Stomach smooth muscle (tissue), 2 donors: ENCODE data around the gene TAS1R3.
A peak's percentile ranks its signal among the peaks of the same experiment; 100 is the strongest.

Experiments
- H3K27ac ChIP-seq: one replicate; pipeline ENCODE4 v1.7.0; 2013; ENCODE audit warnings: mild to moderate bottlenecking, low read length, inconsistent platforms
- H3K27me3 ChIP-seq, 2 donors: one replicate each; pipeline ENCODE4 v1.7.0; 2013; ENCODE audit warnings: low read length in 2 of 2; ENCODE audit not compliant: insufficient read depth in 2 of 2, control insufficient read depth in 1 of 2
- H3K36me3 ChIP-seq, 2 donors: one replicate each; pipeline ENCODE4 v1.7.0; 2013; ENCODE audit warnings: low read length in 2 of 2; ENCODE audit not compliant: control insufficient read depth in 2 of 2, insufficient read depth in 2 of 2
- H3K4me1 ChIP-seq: one replicate; pipeline ENCODE4 v1.7.0; 2013; ENCODE audit warnings: low read length; ENCODE audit not compliant: control insufficient read depth, insufficient read depth
- H3K4me3 ChIP-seq, 2 donors: one replicate each; pipeline ENCODE4 v1.7.0; 2013; ENCODE audit warnings: low read length in 2 of 2
- H3K9ac ChIP-seq, 2 donors: one replicate each; pipeline ENCODE4 v1.7.0; 2013; ENCODE audit warnings: low read length in 2 of 2, mild to moderate bottlenecking in 1 of 2
- H3K9me3 ChIP-seq, 2 donors: one replicate each; pipeline ENCODE4 v1.7.0; 2013; ENCODE audit warnings: low read length in 2 of 2; ENCODE audit not compliant: control insufficient read depth in 2 of 2
- donor health status: healthy.
- donor health status: Pancreatic carcinoma.

The TAS1R3 gene

DNA sequence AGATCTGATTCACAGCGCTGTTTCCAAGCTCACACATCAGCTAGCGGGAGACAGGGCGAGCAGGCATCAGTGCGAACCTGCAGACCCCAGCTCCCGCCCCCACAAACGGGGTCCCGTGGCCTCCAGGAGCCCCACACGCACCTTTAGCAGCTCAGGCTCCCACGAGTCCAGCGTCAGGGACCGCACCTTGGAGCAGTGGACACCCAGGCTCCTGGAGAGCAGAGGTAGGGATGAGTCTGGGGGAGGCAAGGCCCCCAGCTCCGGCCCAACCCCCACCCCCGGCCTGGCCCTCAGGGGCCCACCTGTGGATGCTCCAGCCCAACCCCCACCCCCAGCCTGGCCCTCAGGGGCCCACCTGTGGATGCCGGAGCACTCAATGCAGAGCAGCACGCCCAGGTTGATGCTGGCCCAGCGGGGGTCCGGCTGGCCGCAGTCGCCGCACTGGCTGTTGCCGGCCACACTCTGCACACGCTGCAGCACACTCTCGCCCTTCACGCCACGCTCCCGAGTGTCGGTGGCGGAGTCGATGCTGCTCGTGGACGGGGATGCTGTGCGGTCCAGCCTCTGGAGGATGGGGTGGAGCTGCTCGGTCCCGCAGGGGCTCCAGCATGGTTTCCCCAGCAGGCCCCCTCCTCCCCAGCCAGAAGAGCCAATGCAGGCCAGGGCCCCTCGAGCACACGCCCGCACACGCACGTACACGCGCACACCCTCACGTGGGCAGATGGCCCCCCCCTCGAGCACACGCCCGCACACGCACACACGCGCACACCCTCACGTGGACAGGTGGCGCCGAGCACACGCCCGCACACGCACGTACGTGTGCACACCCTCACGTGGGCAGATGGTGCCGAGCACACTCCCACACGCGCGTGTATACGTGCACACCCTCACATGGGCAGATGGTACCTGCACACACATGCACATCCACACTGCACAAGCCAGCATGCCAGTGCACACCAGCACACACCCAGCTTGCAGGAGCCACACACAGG lies 34.7 kb upstream of the TAS1R3 start:
- Histone ChIP-seq H3K4me1 (peaks cover 10% of the 10 kb centered on the region), H3K27me3 (no peaks in the 10 kb centered on the region), H3K36me3 (peaks cover 6 to 7% of the 10 kb centered on the region in 2 donors), H3K9ac (no peak overlapping the region), H3K9me3 (no peaks in the 10 kb centered on the region), H3K4me3 (no peak overlapping the region), H3K27ac (no peak overlapping the region)

DNA sequence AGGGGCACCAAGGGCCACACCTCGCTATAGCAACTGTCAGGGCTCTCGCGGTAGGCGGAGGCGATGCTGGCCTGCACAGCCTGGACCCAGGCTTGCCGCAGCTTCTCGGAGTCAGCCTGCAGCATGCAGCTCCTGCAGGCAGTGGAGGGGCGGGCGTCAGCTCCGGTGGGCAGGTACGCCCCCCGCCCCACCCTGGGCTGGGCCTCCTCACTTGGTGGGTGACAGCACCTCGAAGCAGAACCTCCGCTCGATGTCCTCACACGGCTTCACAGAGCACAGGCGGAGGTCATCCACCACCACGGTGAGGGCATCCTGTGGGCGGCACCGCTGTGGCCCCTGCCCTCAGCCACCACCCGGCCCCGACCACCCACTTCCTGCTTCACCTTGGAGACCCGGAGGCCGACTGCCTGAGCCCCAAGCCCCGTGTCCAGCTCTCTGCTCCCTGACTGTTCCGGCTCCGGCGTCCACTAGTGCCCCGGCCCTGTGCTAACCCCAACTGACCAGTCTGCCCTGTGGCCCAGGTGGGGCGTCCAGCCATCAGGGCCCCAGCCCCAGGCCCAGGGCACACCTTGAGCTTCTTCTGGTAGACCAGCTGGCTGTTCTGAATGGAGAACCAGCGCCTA lies 33.2 kb upstream of the TAS1R3 start:
- H3K9me3 ChIP-seq = no peaks in the 10 kb centered on the region
- H3K9ac ChIP-seq = no peak overlapping the region
- peaks cover 3% of the 10 kb centered on the region for H3K4me1 ChIP-seq
- peaks cover 6 to 7% of the 10 kb centered on the region in 2 donors for H3K36me3 ChIP-seq
- no peak overlapping the region for H3K27ac ChIP-seq
- no peak overlapping the region for H3K4me3 ChIP-seq
- H3K27me3 ChIP-seq = no peaks in the 10 kb centered on the region

DNA sequence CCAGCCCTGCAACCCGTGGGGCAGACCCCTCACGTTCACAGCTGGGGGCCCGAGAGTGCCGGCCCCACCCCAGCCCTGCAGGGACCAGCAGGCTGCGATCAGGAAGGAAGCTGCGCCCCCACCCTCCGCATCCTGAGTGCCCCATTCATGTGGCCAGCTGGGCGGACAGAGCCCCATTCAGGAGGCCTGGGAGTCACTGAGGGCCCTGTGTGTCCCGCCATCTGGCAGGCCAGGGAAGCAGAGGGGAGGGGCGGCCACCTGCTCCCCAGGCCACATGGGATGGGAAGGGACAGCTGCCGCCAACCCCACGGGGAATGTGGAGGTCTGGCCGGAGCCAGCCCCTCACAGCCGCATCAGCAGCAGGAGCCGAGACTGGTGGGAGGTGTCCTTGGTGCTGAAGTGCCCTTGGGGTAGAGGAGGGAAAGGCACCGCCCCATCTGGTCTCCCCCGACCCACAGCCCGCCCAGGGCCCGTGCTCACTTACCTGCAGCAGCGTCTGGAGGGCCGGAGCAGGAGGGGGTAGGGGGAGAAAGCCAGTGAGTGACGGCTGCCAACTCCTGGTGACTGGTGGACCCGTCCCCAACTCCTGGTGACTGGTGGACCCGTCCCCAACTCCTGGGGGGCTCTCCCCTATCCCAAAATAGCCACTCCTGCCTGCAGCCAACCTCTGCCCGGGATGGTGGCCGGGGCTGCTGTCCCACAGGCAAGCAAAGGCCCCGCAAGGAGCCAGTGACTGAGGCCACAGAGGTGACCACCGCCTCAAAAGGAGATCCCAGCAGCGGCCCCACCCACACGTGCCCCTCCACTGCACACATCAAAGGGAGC lies 32.0 kb upstream of the TAS1R3 start:
- H3K27me3 ChIP-seq = no peaks in the 10 kb centered on the region
- no peak overlapping the region for H3K4me3 ChIP-seq

DNA sequence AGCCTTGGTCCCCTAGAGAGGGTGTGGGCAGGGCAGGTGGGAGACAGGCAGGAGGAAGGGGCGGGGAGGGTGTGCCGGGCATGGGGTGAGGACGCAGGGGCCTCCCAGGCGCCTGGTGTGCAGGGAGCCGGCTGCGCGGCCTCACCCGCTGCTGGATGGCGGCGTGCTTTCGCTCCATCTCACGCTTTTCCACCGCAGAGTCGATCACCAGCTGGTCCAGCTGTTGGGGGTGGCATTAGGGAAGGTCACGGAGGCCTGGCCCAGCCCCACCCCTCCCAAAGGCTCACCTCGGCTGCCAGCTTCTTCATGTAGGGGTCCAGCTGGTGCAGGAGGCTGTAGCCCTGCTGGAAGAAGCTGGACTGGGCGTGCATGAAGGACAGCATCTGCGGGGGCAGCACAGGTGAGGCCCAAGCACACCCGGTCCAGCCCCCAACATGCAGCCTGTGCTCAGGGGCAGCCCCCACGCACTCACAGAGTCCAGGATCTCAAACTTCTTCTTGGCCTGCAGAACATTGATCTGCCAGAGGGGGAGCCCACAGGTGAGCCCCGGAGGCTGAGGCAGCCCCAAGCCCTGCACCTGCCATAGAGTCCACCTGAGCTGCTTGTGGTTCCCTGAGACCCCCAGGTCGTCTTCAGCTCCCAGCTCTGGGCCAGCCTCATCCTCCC lies 31.3 kb upstream of the TAS1R3 start:
- Histone ChIP-seq H3K4me1 (peaks cover 19% of the 10 kb centered on the region), H3K4me3 (no peak overlapping the region), H3K27ac (no peak overlapping the region), H3K27me3 (no peaks in the 10 kb centered on the region), H3K9me3 (no peaks in the 10 kb centered on the region), H3K9ac (no peak overlapping the region), H3K36me3 (peaks cover 6 to 7% of the 10 kb centered on the region in 2 donors)

More for the DNA sequence above, 32.0 kb upstream of the TAS1R3 start:
- peaks cover 6 to 7% of the 10 kb centered on the region in 2 donors for H3K36me3 ChIP-seq
- H3K27ac ChIP-seq = no peak overlapping the region
- H3K4me1 ChIP-seq = peaks cover 12% of the 10 kb centered on the region
- no peak overlapping the region for H3K9ac ChIP-seq
- no peaks in the 10 kb centered on the region for H3K9me3 ChIP-seq

DNA sequence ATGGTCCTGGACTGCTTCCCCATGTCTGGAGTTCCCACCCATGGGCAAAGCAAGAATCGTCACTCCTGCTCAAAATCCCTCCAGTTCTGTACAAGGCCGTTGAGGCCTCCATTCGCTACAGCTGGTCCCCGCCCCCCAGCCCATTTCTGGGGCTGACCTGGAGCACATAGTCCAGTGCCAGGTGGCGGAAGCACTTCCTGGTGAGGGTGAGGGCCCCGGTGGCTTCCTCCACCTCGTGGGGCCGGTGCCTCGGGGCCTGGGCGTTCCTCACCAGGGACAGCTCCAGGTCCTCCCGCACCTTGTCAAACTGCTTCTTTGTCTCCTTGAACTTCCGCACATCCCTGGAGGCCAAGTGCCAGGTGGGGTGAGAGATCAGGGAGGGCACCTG lies 30.7 kb upstream of the TAS1R3 start:
- no peak overlapping the region for H3K9ac ChIP-seq
- H3K36me3 ChIP-seq = peaks cover 5% of the 10 kb centered on the region in 2 donors
- H3K27me3 ChIP-seq = no peaks in the 10 kb centered on the region
- H3K27ac ChIP-seq = no peak overlapping the region
- peaks cover 24% of the 10 kb centered on the region for H3K4me1 ChIP-seq
- no peak overlapping the region for H3K4me3 ChIP-seq
- H3K9me3 ChIP-seq = no peaks in the 10 kb centered on the region

DNA sequence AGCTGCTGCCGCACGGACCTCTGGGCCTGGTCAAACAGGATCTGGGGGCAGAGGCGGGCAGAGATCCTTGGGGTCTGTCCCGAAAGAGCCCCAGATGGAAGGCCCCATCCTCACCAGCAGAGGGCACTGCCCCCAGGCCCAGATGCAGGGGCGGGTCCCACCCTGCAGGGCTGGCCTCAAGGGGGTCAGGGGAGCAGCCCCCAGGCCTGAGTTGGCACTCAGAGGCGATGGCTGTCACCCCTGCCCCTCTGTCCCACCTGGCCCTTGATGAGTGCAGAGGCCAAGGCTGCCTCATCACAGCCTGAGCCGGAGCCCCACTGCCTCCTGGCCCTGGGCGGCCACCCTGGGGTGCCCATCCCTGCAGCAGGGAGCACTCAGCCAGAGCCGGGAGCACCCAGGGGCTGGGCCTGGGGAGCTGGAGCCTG lies 29.1 kb upstream of the TAS1R3 start:
- no peak overlapping the region for H3K4me3 ChIP-seq
- no peaks in the 10 kb centered on the region for H3K27me3 ChIP-seq
- peaks cover 41% of the 10 kb centered on the region for H3K4me1 ChIP-seq
- no peak overlapping the region for H3K27ac ChIP-seq
- H3K36me3 ChIP-seq = no peaks in the 10 kb centered on the region
- no peaks in the 10 kb centered on the region for H3K9me3 ChIP-seq
- no peak overlapping the region for H3K9ac ChIP-seq

DNA sequence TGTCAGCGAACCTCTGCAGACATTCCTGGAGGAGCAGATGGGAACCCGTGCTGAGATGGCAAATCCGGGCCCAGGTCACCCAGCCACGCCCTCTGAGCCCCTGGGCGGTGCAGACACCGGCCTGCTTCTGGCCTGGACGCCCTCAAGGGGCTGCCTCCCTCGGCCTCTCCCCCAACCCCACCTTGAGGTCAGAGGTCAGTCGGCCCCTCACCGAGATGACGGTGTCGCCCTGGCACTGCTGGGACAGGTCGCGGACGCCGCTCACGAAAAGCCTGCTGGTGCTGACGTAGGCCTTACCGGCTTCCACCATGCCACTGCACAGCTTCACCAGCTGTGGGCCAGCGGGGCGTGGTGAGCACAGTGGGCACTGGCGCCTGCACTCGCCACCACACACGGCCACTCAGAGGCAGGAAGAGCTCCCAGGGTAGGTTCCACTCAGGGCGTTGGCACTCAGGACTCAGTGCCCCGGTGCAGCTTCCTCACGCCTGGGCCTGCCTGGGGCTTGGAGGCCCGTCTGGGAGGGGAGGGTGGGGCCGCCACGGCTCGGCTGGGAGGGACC lies 28.1 kb upstream of the TAS1R3 start:
- Histone ChIP-seq H3K9me3 (no peaks in the 10 kb centered on the region), H3K4me3 (no peak overlapping the region), H3K36me3 (no peaks in the 10 kb centered on the region), H3K4me1 (peaks cover 45% of the 10 kb centered on the region), H3K27ac (no peak overlapping the region), H3K27me3 (no peaks in the 10 kb centered on the region), H3K9ac (no peak overlapping the region)

DNA sequence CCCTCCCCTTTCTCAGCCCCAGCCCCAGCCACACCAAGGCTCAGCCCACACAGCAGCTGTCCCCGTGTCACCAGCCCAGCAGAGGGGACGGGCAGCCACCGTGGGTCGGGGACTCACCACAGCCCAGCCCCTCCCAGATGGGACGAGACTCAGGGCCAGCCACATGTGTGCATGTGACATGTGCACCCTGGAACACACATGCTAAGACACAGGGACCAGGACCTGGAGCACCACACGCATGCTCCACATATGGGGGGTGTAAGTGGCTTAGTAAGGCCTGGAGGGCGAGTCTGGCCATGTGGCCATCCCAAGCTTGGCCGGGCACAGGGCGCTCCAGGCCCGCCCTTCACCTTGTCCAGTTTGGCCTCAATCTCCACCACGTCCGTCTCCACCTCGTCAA lies 27.3 kb upstream of the TAS1R3 start:
- Histone ChIP-seq H3K27me3 (no peaks in the 10 kb centered on the region), H3K4me1 (peaks cover 44% of the 10 kb centered on the region), H3K9me3 (no peaks in the 10 kb centered on the region), H3K4me3 (peak overlapping the region; percentile 74 to 83), H3K36me3 (no peaks in the 10 kb centered on the region), H3K9ac (no peak overlapping the region), H3K27ac (no peak overlapping the region)

DNA sequence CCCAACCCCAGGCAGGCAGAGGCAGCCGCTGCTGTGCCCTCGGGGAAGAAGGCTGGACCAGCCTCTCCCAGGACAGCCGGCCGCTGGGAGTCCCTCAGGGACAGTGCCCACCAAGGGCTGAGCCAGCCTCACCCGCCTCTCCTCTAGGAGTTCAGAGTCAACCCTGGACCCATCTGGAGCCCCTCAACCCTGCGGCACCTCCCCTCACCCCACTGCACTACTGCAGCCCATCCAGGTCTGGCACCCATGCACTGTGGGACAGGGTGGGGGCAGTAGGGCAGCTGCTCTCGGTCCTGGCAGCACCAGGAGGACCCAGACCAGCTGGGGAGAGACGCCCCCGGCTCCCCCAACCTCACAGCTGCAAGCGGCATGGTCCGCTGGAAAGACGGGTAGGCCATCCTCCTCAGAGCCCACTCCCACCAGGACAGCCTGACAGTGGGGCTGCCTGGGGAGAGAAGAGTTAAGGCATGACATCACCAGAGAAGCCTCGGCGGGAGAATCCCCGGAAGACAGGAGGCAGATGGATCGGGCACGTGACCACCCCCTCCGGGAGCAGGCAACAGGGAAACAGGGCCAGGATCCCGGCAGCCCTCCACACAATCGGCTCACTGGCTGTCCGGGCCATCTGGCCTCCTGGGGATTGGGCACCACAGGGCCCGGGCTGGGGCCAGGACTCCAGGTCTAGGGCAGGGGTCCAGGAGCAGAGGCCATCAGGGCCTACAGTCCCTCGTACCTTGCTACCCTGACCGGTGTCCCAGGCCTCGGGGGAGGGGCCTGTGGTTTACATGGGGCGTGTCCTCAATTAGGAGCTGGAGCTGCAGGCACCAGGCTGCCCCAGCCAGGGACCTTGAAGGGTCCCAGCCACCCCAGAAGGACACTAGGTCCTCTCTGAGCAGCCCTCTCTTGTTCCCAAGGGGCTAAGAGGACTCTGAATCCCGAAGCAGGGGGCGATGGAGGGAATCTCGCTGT lies 26.5 kb upstream of the TAS1R3 start:
- Histone ChIP-seq H3K9ac (peak overlapping the region; percentile 71 to 76), H3K36me3 (no peaks in the 10 kb centered on the region), H3K9me3 (no peaks in the 10 kb centered on the region), H3K4me1 (peaks cover 51% of the 10 kb centered on the region), H3K27ac (peak overlapping the region; percentile 71), H3K27me3 (no peaks in the 10 kb centered on the region), H3K4me3 (peak overlapping the region; percentile 74 to 83)
